Panc1 (cell line): ENCODE results near the gene NCK2.
A peak's percentile ranks its signal among the peaks of the same experiment; 100 is the strongest.

ENCODE experiments used
- CTCF ChIP-seq: fragments of 450-650 bp; IDR thresholded peaks from 2 replicates; pipeline ENCODE4 v1.5.1; 2017; ENCODE audit warnings: mild to moderate bottlenecking
- POLR2AphosphoS5 ChIP-seq: IDR thresholded peaks from 2 replicates; pipeline ENCODE4 v1.6.1; 2012; ENCODE audit warnings: mild to moderate bottlenecking, low read depth, low read length, moderate library complexity
- SIN3A ChIP-seq: IDR thresholded peaks from 2 replicates; pipeline ENCODE4 v1.6.1; 2012; ENCODE audit warnings: low read depth, mild to moderate bottlenecking, low read length, moderate library complexity, borderline replicate concordance; ENCODE audit not compliant: insufficient read depth
- TCF7L2 ChIP-seq: IDR thresholded peaks from 2 replicates; pipeline ENCODE4 v1.6.1; 2011; ENCODE audit warnings: mild to moderate bottlenecking, low read depth, low read length, inconsistent platforms
- TF ChIP-seq, protein P1 (sequence below), 2 experiments: IDR thresholded peaks; 2 replicates each; pipeline ENCODE4 v1.6.1; 2011 to 2012; ENCODE audit warnings: low read depth in 2 of 2, control low read depth in 1 of 2, low read length in 1 of 2, mild to moderate bottlenecking in 1 of 2, moderate library complexity in 1 of 2; ENCODE audit not compliant: insufficient read depth in 1 of 2

- TF ChIP-seq CTCF: 0 out of 2 replicates have a peak, but pooled peaks have one; percentile 25
- TF ChIP-seq TCF7L2: no peak
- no peak for TF ChIP-seq SIN3A
- TF ChIP-seq, protein P1, sequence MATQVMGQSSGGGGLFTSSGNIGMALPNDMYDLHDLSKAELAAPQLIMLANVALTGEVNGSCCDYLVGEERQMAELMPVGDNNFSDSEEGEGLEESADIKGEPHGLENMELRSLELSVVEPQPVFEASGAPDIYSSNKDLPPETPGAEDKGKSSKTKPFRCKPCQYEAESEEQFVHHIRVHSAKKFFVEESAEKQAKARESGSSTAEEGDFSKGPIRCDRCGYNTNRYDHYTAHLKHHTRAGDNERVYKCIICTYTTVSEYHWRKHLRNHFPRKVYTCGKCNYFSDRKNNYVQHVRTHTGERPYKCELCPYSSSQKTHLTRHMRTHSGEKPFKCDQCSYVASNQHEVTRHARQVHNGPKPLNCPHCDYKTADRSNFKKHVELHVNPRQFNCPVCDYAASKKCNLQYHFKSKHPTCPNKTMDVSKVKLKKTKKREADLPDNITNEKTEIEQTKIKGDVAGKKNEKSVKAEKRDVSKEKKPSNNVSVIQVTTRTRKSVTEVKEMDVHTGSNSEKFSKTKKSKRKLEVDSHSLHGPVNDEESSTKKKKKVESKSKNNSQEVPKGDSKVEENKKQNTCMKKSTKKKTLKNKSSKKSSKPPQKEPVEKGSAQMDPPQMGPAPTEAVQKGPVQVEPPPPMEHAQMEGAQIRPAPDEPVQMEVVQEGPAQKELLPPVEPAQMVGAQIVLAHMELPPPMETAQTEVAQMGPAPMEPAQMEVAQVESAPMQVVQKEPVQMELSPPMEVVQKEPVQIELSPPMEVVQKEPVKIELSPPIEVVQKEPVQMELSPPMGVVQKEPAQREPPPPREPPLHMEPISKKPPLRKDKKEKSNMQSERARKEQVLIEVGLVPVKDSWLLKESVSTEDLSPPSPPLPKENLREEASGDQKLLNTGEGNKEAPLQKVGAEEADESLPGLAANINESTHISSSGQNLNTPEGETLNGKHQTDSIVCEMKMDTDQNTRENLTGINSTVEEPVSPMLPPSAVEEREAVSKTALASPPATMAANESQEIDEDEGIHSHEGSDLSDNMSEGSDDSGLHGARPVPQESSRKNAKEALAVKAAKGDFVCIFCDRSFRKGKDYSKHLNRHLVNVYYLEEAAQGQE (IDR thresholded peaks at IDR 0.05; ENCODE audit: insufficient read depth in 1 of 2, low read depth in 2 of 2, low read length in 1 of 2): no peak
- TF ChIP-seq POLR2AphosphoS5: no peak
Measured at GRCh38 chr2:105748566-105748965, 3.9 kb downstream of the NCK2 start.
